Stimulated activated CD4-positive, alpha-beta T cell treated with anti-CD3 and anti-CD28 coated beads, Interleukin-15, amount 100 ng/mL, for 48 hours (primary cell): ENCODE data around the gene MEGF8.
"Not testable (repeated sequence)": the region's sequence is repeated elsewhere in the genome, so short reads cannot be mapped to it uniquely, and the experiment has no call there.

Experiments used
- DNase-seq, 2 donors: peaks; one replicate each; pipeline ENCODE4 v3.0.0-alpha.2; 2020; ENCODE audit warnings: low read depth in 2 of 2

The MEGF8 gene

GRCh38 chr19:42309686-42310085 is 15.7 kb upstream of the MEGF8 start:
- no peak for DNase-seq

- DNase-seq: no peak
These were observed 13.8 kb upstream of the MEGF8 start for GRCh38 chr19:42311657-42312056.

DNA sequence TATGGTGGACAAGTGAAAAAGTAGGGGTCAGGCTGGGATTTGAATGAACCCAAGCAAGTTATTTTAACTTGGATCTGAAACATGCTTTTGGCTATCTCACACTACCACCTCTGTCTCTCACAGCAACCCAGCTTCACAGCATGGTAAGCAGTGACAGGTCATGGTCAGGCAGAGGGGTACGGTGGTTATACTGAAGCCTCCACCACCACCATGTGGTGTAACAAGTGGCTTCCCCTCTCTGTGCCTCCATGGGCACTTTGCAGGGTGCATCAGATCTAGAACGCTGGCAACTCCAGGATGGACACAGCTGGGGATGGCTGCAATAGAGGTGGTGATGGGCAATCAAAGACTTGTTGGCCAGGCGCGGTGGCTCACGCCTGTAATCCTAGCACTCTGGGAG is 13.1 kb upstream of the MEGF8 start:
- no peak for DNase-seq

DNA sequence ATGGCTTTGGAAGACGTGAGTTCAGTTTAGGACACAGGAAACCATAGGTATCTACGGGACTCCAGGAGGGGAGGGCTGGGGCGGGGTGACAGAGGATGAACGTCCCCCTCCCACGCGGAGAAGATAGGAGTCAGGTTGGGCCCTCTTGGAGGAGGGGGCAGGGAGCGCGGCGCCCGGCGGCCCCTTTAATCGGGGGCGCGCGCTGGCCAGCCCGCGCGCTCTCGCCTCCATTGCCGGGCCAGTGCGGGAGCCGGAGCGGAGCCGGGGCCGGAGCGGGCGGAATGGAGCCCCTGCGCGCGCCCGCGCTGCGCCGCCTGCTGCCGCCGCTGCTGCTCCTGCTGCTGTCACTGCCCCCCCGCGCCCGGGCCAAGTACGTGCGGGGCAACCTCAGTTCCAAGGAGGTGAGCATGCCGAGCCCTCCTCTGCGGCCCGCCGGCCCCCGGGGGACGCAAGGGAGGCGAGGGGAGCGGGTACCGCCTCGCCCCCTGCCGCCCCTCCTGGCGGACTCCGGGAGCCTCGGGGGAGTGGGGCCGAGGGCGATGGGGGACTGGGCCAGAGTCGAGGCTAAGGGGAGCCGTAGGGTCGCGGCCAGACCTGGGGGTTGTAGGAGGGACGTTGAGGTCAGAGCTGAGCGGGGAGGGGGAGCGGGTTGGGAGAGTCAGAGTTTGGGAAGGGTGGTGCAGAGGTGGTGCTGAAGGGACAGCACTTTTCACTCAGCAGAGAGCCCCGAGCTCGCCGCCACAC is 12.2 kb upstream of the MEGF8 start, which contains the start of gene TMEM145:
TMEM145 (plus strand) TSS at position 214 of the 744 bp plus-strand sequence; CDS start at position 282, 68 bp downstream.
- DNase-seq: peak in 1 of 2 donors; percentile 45

DNA sequence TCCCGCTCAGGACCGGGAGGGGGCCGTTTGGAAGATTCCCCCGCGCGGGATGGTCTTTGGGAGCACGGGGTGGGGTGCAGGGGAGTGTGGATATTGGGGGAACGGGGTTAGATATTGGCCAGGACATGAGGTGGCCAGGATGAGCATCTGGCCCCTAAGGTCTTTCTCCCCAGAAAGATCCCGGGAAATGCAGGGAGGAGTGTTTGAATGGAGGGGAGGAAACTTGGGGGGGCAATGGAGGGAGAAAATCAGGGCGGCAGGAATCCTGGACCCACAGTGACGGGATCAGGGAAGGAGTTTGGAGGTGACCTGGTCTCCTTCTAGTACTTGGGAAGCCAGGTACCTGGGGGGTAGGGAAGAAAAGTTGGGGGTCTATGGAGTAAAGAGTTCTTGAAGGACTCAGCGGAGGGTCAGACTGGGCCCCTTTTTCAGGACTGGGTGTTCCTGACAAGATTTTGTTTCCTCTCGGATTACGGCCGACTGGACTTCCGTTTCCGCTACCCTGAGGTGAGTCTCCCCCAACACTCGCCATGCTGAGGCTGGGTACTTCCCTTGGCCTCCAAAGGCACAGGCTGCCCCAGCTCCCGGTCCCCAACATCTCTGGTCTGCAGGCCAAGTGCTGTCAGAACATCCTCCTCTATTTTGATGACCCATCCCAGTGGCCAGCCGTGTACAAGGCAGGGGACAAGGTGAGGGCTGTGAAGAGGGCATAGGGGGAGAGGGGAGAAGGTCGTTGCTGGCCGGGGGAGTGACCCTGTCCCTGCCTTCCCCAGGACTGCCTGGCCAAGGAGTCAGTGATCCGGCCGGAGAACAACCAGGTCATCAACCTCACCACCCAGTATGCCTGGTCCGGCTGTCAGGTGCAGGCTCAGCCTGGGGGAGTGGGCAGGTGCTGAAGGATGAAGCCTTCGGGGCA is 11.3 kb upstream of the MEGF8 start:
- no peak for DNase-seq

DNA sequence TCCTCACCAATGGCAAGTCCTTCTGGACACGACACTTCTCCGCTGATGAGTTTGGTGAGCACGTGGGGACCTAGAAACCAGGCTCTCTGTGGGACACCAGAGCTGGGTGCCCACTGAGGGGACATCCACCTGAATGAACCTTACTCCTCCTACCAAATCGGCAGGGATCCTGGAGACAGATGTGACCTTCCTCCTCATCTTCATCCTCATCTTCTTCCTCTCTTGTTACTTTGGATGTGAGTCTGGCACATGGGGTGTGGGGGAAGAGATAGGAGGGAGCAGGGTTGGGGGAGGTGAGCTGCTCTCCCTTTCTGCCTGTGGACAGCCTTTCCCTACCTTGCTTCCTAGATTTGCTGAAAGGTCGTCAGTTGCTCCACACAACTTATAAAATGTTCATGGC is 10.4 kb upstream of the MEGF8 start:
- no peak for DNase-seq

DNA sequence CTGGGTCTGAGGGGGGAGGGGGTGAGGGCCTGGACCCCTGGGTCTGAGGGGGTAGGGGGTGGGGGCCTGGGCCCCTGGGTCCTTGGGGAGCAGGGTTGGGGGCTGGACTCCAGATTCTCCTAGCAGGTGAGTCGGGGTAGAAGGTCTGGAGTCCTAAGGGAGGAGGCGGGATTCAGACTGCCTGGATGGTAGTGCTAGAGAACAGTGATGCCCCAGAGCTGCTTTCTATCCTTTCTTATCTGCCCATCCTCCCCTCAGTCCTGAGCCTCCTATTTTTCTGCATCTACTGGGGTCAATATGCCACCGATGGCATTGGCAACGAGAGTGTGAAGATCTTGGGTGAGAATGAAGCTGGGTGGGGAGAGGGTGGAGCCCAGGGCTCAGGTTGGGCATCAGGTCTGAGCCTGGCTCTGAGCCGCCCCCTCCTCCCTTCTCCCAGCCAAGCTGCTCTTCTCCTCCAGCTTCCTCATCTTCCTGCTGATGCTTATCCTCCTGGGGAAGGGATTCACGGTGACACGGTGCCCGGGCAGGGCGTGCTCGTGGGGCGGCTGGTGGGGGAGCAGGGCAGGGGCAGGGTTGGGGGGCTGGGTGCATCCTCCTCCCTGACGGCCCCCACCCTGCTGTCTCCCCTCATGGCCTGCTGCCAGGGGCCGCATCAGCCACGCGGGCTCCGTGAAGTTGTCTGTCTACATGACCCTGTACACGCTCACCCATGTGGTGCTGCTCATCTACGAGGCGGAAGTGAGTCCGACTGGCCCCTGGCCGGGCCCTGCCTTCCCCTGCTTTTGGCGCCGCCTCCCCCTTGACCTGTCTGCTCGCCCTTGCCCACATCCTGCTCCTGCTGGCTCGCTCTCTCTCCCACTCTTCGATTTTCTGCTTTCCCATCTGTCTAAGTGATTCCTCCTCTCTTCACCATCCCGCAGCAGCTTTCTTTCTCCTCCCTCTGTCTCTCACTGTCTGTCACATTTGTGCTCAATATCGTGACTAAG is 8.9 kb upstream of the MEGF8 start:
- no peak for DNase-seq

DNA sequence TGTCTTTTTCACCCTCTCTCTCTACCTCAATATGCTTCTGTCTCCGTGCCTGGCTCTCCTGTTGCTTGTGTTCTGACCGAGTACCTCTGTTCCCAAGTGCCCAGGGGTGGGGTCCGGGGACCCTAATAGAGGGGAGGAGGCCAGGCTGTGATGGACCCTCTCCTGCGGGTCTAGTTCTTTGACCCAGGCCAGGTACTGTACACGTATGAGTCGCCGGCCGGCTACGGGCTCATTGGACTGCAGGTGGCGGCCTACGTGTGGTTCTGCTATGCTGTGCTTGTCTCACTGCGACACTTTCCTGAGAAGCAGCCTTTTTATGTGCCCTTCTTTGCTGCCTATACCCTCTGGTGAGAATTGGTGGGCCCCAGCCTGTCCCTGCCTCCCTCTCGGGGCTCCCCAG is 7.9 kb upstream of the MEGF8 start:
- DNase-seq: no peak

- no peak for DNase-seq
These were observed 3.1 kb upstream of the MEGF8 start for GRCh38 chr19:42322305-42322704.

DNA sequence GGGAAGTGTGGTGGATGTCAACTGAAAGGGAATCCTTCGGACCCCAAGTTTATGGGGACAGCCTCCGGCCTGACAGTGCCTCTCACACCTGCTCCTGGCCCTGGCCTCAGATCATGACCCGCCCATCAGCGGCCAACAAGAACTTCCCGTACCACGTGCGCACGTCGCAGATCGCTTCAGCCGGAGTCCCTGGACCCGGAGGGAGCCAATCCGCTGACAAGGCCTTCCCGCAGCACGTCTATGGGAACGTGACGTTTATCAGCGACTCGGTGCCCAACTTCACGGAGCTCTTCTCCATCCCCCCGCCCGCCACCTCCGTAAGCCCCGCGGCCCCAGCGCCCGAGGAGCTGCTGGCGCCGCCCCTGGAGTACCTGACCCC is 2.0 kb upstream of the MEGF8 start:
- no peak for DNase-seq

DNA sequence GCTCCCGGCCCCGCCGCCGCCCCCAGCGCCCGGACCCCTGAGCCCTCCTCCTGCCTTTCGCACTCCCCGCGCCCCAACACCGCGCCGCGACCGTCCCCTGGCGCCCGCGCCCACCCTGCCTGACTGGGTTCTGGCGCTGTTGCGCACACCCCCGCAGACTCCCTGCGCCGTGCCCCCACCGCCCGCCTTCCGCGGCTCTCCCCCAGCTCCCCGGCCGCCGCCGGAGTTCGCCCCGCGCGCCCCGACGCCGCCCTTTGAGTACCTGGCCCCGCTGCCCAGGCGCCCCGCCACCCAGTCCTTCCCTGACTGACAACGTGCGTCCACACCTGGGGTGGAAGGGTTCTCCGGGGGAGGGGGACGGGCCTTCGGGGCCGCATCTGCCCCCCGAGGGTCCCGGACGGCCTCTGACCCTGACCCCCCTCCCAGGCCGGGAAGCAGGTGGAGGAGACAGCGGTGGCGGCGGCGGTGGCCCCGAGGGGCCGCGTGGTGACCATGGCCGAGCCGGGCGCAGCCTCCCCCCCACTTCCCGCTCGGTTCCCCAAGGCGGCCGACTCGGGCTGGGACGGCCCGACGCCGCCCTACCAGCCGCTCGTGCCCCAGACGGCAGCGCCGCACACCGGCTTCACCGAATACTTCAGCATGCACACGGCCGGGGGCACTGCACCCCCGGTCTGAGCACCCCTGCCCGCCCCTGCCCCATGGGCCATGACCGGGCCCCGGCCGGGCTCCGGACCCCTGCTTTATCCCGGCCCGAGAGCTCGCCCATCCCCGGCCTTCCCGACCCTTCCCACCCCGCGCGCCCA is 1.4 kb upstream of the MEGF8 start:
- no peak for DNase-seq

DNA sequence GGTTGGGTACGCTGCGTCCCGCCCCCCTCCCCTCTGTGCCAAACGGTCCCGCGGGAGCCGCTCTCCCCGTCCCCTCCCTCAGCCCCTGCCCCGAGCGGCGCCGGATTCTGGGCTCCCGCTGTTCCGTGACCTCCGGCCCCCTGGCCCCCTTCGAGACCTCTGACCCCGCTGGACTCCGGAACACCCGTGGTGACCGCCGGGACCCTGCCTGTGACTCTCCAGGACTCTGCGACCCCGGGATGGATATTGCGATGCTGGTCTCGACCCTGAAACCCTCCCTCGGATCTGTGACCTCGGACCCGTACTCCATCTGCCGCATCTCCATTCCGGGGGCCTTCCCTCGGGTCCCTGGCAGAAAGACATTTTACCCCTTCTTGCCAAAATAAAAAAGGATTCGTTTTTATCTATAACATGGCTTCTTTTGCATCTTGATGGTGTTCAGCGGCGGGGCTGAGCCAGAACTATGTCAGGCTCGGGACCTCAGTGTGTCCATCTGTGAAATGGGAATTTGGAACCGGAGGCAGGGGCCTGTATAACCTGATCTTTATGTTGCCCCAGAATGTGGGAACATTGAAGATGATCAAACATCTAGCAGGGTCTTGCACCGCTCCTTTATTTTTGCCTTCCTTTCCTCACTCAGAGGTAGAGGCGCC is 654 bp upstream of the MEGF8 start:
- no peak for DNase-seq

- no peak for DNase-seq
These were observed 699 bp downstream of the MEGF8 start for GRCh38 chr19:42325896-42326771.

- no peak for DNase-seq
These were observed 1.5 kb downstream of the MEGF8 start for GRCh38 chr19:42326969-42327368.

DNA sequence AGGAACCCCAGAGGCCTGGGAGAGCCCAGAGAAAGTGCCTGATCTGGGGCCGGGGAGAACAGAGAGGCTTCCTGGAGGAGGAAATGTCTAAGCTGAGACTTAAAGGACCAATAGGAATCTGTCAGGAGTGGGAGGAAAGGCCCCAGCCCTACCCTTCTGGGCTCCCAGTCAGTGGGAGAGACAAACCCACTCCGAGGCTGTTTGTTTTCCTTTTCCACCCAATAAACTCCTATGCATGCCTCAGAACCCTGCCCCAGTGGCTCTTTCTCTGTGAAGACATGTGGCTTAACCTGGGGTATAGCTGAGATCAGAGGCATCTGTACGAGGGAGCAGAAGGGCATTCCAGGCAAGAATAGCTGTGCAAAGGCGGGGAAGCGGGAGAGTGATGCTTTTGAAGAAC is 1.9 kb downstream of the MEGF8 start:
- DNase-seq: no peak

- no peak for DNase-seq
These were observed 2.7 kb downstream of the MEGF8 start for GRCh38 chr19:42328106-42328505.

- no peak for DNase-seq
These were observed 3.4 kb downstream of the MEGF8 start for GRCh38 chr19:42328854-42329253.

GRCh38 chr19:42330241-42330711 is 4.8 kb downstream of the MEGF8 start:
- no peak for DNase-seq

DNA sequence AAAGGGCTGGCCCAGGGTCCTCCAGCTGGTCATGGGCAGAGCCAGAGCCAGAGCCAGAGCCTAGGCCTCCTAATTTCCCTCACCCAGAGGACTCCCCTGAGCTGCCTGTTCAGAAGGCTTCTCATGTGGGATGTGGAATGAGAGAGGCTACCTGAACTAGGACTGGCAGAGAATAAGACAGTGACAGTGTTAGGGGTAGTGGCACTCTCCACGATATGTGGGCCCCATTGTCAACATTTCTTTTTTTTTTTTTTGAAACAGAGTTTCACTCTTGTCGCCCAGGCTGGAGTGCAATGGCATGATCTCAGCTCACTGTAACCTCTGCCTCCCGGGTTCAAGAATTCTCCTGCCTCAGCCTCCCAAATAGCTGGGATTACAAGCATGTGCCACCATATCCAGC is 5.9 kb downstream of the MEGF8 start:
- not testable (repeated sequence) for DNase-seq
